Upper lobe of right lung (tissue), 1 donor: ENCODE results near the gene SLC35E2B. TPM values are rescaled to one million over a fixed set of nuclear protein-coding genes. Genes with fewer than 3 reads are reported as not detected.
"Not testable (repeated sequence)": the region's sequence is repeated elsewhere in the genome, so short reads cannot be mapped to it uniquely, and the experiment has no call there.

Experiments used
- ATAC-seq: fragments of 200-7000 bp; cut with Tn5 transposase; one replicate; pipeline ENCODE4 v1.9.1; 2020; ENCODE audit warnings: mild to moderate bottlenecking, moderate library complexity
- DNase-seq: peaks from one replicate; pipeline ENCODE4 v3.0.0-alpha.2; 2020
- H3K27ac ChIP-seq: fragments of 200-600 bp; one replicate; pipeline ENCODE4 v1.8.0; 2022
- H3K27me3 ChIP-seq: fragments of 200-600 bp; one replicate; pipeline ENCODE4 v1.8.0; 2022; ENCODE audit warnings: mild to moderate bottlenecking
- H3K36me3 ChIP-seq: fragments of 200-600 bp; one replicate; pipeline ENCODE4 v1.8.0; 2022
- H3K4me1 ChIP-seq: fragments of 200-600 bp; one replicate; pipeline ENCODE4 v1.8.0; 2022
- H3K4me3 ChIP-seq: fragments of 200-600 bp; one replicate; pipeline ENCODE4 v1.8.0; 2022; ENCODE audit warnings: mild to moderate bottlenecking
- H3K9me3 ChIP-seq: fragments of 200-600 bp; one replicate; pipeline ENCODE4 v1.8.0; 2022
- intact Hi-C: fragments of 100-400 bp; cut with DNase I; formaldehyde crosslinking; loops from one replicate; pipeline ENCODE4 v1.11.0; 2022
- total RNA-seq: library from RNA; stranded (reverse); fragmentation: NEBNext Ultra II Directional; extraction: Animal tissue kit (Norgen Biotek cat#: 25700); gene quantifications from one replicate; pipeline ENCODE4 v1.2.1, GENCODE V29; 2021
- TF ChIP-seq, protein P1 (sequence below): fragments of 200-600 bp; IDR thresholded peaks from one replicate; pipeline ENCODE4 v1.8.0; 2022; ENCODE audit warnings: antibody characterized with exemption
- donor health status: DM: no; HTN: yes; CAD: no; lungs with severe emphysema.

SLC35E2B gene
- total RNA-seq, 1 donor from 2014 or later: 49.8 TPM

DNA sequence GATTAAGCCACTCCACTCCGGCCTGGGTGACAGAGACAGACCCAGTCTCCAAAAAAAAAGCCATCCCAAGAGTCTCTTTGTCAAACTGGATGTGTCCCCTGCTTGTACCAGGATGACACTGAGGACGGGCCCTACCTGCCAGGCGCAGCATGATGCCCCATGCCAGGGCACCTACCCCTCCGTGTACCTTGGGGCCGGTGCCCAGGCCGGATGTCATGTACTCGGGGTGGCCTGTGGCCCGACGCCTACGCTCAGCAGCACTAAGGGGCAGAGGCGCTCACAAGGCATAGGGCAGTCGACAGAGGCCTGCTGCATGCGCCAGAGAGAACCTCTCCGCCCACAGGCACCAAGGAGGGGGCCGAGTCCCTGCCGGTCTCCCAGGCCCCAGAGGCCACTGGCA is 53.2 kb downstream of the SLC35E2B start:
- DNase-seq, H3K4me1 ChIP-seq, H3K9me3 ChIP-seq, ATAC-seq, H3K4me3 ChIP-seq, intact Hi-C loops, H3K27ac ChIP-seq, H3K27me3 ChIP-seq: not testable (repeated sequence)
- H3K36me3 ChIP-seq: peaks cover 14% of the 10 kb centered on the region

DNA sequence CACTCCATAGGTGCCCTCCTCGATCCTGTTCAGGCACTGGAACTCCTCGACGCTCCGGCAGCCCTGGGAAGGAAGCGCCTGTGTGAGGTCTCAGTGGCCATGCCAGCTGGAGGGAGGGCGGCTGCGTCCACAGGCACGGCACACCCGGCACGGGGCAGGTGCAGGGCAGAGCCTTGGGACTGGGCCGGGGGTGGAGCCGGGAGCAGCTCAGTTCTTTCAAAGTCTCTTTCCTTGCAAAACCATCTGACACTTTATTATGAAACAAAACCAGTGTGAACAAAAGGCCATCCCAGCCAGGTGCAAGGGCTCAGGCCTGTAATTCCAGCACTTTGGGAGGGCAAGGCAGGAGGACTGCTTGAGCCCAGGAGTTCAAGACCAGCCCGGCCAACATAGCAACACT is 54.1 kb downstream of the SLC35E2B start:
- H3K27me3 ChIP-seq, H3K4me3 ChIP-seq, intact Hi-C loops, H3K9me3 ChIP-seq, ATAC-seq, H3K4me1 ChIP-seq, H3K27ac ChIP-seq: not testable (repeated sequence)
- H3K36me3 ChIP-seq: peaks cover 14% of the 10 kb centered on the region
- DNase-seq: peak; percentile 38

DNA sequence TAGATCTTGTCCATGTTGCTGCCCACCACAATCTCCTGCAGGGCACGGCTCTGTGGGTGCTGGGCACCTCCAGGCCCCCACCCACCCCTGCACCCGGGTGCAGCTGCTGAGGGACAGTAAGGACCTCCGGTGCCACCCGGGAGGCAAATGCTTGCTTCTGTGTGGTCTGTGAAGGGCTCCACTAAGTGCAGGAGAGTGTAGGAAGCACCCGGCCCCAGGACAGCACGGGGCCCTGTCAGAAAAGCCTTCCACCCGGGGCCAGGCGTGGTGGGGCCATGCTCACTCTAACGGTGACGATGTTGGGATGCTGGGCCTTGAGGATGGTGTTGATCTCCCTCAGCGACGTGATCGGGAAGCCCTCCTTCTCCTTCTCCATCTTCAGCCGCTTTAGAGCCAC is 55.1 kb downstream of the SLC35E2B start:
- H3K27me3 ChIP-seq, ATAC-seq, intact Hi-C loops, H3K9me3 ChIP-seq, H3K27ac ChIP-seq, H3K4me3 ChIP-seq, H3K4me1 ChIP-seq: not testable (repeated sequence)
- peak; percentile 41 for DNase-seq
- peaks cover 14% of the 10 kb centered on the region for H3K36me3 ChIP-seq

DNA sequence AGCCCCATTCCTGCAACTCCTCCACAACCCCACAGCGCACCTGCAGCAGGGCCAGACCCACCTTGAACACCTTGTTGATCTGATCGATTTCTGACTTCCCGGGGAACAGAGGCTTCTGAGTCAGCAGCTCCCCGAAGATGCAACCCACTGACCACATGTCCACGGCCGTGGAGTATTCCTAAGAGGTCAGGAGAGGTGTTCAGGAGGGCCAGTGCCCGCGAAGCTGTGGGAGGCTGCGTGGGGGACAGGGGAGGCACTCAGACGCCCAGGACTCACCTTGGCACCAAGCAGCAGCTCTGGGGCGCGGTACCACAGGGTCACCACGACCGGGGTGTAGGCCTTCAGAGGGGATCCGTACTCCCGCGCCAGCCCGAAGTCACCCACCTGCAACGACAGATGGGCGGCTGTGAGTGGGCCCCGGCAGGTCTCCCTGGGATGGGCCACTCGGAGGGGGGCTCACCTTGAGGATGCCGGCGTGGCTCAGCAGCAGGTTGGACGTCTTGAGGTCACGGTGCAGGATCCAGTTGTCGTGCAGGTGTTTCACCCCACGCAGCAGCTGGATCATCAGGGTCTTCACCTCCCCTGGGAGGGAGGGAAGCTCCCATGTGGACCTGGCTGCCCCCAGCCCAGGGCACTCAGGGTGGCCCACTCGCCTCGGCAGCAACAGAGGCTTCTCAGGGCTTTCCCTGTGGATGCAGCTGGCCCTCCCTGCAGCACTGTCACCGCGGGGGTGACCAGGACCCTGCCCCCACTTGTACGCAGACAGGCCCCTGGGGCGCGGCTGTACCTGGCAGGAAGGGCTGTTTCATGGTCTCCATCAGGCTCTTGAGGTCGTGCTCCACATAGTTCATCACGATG is 55.7 kb downstream of the SLC35E2B start:
- H3K27me3 ChIP-seq, ATAC-seq, intact Hi-C loops, H3K9me3 ChIP-seq, H3K27ac ChIP-seq, H3K4me3 ChIP-seq, H3K4me1 ChIP-seq: not testable (repeated sequence)
- H3K36me3 ChIP-seq: peaks cover 14% of the 10 kb centered on the region
- DNase-seq: peak; percentile 52

DNA sequence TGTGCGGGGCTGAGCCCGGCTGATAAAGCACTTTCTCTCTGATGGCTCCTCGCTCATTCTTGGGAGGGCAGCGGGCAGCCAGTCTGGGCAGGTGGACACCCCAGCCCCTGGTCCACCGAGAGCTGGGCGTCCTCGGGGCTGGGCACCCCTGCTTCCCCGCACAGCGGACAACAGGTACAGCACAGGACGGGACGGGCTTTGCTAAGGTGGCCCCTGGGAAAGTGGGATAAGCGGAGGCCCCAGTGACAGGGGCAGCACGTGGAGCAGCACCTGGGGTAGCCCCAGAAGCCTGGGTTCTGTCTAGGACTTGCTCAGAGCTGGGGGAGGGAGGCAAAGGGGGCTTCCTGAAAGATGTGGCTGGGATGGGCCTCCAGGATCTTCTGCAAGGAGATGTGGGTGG is 58.0 kb downstream of the SLC35E2B start:
- H3K9me3 ChIP-seq, H3K4me3 ChIP-seq, H3K27ac ChIP-seq, H3K27me3 ChIP-seq, ATAC-seq, intact Hi-C loops, H3K4me1 ChIP-seq: not testable (repeated sequence)
- H3K36me3 ChIP-seq: peaks cover 14% of the 10 kb centered on the region
- DNase-seq: peak; percentile 55

DNA sequence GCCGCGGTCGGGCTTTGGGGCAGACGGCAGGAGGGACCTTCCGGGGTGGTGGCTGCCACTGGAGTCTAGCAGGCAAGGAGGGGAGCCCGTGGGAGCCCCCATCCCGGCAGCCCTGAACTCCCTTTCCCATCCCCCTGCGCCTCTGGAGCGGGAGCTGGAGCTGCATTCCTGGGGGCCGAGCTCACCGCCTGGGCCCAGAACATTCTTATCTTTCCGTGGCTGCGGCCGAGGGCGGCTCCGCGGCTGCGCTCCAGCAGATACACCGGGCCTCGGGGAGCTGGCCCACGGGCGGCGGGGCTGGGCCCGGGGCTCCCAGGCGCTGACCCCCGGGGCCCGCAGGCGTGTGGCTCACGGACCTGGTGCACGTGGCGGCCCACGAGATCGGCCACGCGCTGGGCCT is 59.2 kb downstream of the SLC35E2B start:
- ATAC-seq: peak; percentile 42

DNA sequence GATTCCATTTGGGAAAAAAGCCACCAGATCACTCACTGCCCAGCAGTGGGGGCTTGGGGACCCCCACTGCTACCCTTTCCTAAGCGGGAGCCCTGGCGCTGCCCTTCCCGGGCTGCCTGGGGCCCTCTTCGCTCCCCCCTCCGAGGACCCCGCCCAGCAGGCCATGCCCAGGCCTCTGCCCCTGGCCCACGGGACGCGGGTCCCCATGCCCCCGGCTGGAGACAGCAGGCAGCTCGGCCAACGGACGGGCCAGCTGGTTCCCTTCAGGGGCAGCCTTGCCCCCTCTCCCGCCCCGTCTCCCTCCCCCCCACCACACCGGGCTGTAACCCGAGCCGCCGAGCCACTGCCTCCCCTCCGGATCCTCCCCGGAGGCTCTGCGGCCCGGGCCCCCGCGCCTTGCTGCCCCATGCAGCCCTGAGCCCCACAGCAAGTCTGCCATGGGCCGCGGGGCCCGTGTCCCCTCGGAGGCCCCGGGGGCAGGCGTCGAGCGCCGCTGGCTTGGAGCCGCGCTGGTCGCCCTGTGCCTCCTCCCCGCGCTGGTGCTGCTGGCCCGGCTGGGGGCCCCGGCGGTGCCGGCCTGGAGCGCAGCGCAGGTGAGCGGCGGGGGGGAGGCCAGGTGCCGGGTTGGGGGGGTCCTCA is 60.7 kb downstream of the SLC35E2B start, which contains the start of gene MMP23B:
TSS of gene MMP23B (plus strand) at position 392 of the 639 bp plus-strand sequence. CDS start at position 438, 46 bp downstream.
- Histone ChIP-seq H3K9me3 (no peaks in the 10 kb centered on the region), H3K27me3 (peaks cover 10% of the 10 kb centered on the region), H3K36me3 (peaks cover 13% of the 10 kb centered on the region), H3K27ac (peak within 1 kb of the TSS; percentile 84), H3K4me1 (peaks cover 2% of the 10 kb centered on the region), H3K4me3 (peak within 1 kb of the TSS; percentile 43)
- DNase-seq: peak; percentile 70
- no peak for ATAC-seq
- intact Hi-C loops: no loop called here
- TF ChIP-seq, protein P1, sequence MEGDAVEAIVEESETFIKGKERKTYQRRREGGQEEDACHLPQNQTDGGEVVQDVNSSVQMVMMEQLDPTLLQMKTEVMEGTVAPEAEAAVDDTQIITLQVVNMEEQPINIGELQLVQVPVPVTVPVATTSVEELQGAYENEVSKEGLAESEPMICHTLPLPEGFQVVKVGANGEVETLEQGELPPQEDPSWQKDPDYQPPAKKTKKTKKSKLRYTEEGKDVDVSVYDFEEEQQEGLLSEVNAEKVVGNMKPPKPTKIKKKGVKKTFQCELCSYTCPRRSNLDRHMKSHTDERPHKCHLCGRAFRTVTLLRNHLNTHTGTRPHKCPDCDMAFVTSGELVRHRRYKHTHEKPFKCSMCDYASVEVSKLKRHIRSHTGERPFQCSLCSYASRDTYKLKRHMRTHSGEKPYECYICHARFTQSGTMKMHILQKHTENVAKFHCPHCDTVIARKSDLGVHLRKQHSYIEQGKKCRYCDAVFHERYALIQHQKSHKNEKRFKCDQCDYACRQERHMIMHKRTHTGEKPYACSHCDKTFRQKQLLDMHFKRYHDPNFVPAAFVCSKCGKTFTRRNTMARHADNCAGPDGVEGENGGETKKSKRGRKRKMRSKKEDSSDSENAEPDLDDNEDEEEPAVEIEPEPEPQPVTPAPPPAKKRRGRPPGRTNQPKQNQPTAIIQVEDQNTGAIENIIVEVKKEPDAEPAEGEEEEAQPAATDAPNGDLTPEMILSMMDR: no peak

More for the DNA sequence above, 59.2 kb downstream of the SLC35E2B start:
- DNase-seq, H3K27ac ChIP-seq, H3K4me1 ChIP-seq, H3K27me3 ChIP-seq, H3K4me3 ChIP-seq, intact Hi-C loops, H3K9me3 ChIP-seq: not testable (repeated sequence)
- H3K36me3 ChIP-seq: peaks cover 16% of the 10 kb centered on the region

DNA sequence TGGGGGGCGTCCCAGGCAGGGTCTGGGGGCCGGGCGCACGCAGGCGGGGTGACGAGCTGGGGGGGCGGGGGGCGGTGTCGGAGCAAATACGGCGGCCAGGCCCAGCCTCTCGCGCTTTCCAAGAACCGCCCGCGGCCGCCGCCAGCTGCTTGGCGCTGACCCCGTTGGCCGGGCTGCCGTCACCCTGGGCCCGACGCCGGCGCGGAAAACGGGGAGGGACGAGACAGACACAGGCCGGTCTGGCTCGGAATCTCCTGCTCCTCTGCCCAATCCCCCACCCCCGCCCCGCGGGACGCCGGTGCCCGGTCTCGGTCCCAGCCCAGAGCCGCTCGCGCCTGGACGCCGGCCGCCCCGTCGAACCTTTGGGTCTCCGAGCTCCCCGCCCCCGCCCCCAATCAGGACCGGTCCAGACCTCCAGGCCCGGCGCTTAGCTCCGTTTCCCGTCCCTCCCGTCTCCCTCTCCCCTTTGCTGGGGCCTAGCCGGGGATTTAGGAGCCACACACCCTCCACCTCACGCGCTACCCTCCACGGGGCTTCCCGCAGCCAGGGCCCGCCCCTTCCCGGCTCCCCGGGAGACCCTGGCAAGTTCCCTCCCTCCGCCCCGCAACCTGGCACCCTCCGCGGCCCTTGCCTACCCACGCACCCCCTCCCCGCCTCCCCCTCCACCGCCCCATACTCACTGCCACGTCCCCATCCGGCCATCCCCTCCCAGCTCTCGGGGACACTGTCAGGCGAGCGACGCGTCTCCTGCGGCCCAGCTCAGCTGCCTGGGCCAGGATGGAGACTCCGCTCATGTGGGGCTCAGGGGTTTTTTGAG is 61.4 kb downstream of the SLC35E2B start:
- intact Hi-C loops: no loop called here
- ATAC-seq: peak; percentile 1
- H3K4me3 ChIP-seq: peak overlapping the region; percentile 43

More for the DNA sequence above, 61.4 kb downstream of the SLC35E2B start:
- H3K4me1 ChIP-seq: peaks cover 2% of the 10 kb centered on the region
- peak overlapping the region; percentile 84 for H3K27ac ChIP-seq
- H3K9me3 ChIP-seq: no peaks in the 10 kb centered on the region
- peaks cover 7% of the 10 kb centered on the region for H3K36me3 ChIP-seq
- TF ChIP-seq, protein P1: no peak
- peak; percentile 77 for DNase-seq
- H3K27me3 ChIP-seq: peaks cover 10% of the 10 kb centered on the region
